HTR-8/SVneo (cell line): ENCODE data around the gene FCAR.
"Not testable (repeated sequence)": the region's sequence is repeated elsewhere in the genome, so short reads cannot be mapped to it uniquely, and the experiment has no call there.

Source experiments
- DNase-seq: peaks from one replicate; pipeline ENCODE4 v3.0.0; 2011; ENCODE audit warnings: low spot score, mixed read lengths; ENCODE audit not compliant: insufficient read length
- FAIRE-seq: peaks from 2 replicates; lab custom pipeline; 2011; peaks lifted over from hg19 to GRCh38; lab: Jason Lieb, UNC

FCAR gene

DNA sequence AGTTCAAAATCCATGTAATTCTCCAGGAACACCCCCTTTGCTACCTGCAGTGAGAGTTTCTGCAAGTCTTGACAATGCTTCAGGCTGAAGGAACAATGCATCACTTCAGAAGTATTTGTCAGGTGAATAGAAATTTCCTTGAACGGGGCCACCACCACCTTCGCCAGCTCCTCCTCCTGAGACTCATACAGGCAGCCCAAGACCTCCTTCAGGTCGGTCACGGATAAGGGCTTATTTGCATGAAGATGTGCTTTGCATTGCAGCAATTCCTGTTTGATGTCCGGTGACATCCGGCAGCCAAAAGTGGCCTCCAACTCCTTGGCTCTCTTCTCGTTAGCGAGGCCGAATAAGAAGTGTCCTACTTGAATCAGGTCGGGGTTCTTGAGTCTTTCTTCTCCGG, 64.9 kb downstream of the FCAR start:
- DNase-seq = no peak

GRCh38 chr19:54939538-54939937, 65.5 kb downstream of the FCAR start:
- not testable (repeated sequence) for FAIRE-seq

More for the DNA sequence above, 64.9 kb downstream of the FCAR start:
- FAIRE-seq = no peak

More at GRCh38 chr19:54939538-54939937, 65.5 kb downstream of the FCAR start:
- not testable (repeated sequence) for DNase-seq
